BLaER1 (cell line): ENCODE measurements around the gene BORCS5.

Experiments used
- H3K27ac ChIP-seq: shearing (Covaris generic); formaldehyde crosslinking; 2 replicates; pipeline ENCODE4 v1.8.1; 2022
- H3K27me3 ChIP-seq: shearing (Covaris generic); formaldehyde crosslinking; 2 replicates; pipeline ENCODE4 v1.8.1; 2022
- H3K36me3 ChIP-seq: shearing (Covaris generic); formaldehyde crosslinking; 2 replicates; pipeline ENCODE4 v1.8.1; 2022
- H3K4me1 ChIP-seq: shearing (Covaris generic); formaldehyde crosslinking; 2 replicates; pipeline ENCODE4 v1.8.1; 2022
- H3K4me2 ChIP-seq: shearing (Covaris generic); formaldehyde crosslinking; 2 replicates; pipeline ENCODE4 v1.8.1; 2022
- H3K4me3 ChIP-seq: shearing (Covaris generic); formaldehyde crosslinking; 2 replicates; pipeline ENCODE4 v1.8.1; 2022
- H3K9ac ChIP-seq: shearing (Covaris generic); formaldehyde crosslinking; 2 replicates; pipeline ENCODE4 v1.8.1; 2022
- H3K9me3 ChIP-seq: shearing (Covaris generic); formaldehyde crosslinking; 2 replicates; pipeline ENCODE4 v1.8.1; 2022
- H4K20me1 ChIP-seq: shearing (Covaris generic); formaldehyde crosslinking; 2 replicates; pipeline ENCODE4 v1.8.1; 2022
- Cebpa-rat ChIP-seq: shearing (Covaris generic); IDR thresholded peaks from 2 replicates; pipeline ENCODE4 v1.8.1; 2022

Gene BORCS5

DNA sequence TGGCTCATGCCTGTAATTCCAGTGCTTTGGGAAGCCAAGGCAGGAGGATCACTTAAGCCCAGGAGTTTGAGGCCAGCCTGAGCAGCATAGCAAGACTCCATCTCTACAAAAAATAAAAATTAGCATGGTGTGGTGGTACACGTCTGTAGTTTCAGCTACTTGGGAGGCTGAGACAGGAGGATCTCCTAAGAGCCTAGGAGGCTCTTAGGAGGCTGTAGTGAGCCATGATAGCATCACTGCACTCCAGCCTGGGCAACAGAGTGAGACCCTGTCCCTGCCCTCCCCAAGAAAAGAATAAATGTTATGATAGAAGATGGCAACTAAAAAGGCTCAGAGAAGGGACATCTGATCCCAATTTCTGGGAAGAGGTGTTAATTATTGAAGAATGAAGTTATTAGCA lies 3.6 kb upstream of the BORCS5 start:
- TF ChIP-seq Cebpa-rat, result no peak
- no peaks in the 10 kb centered on the region for H3K9me3 ChIP-seq
- H3K9ac ChIP-seq, result no peak overlapping the region
- H3K27ac ChIP-seq, result no peak overlapping the region
- H3K36me3 ChIP-seq, result no peaks in the 10 kb centered on the region
- peaks cover 27% of the 10 kb centered on the region for H3K4me1 ChIP-seq
- no peak overlapping the region for H3K4me3 ChIP-seq
- no peaks in the 10 kb centered on the region for H3K27me3 ChIP-seq
- no peaks in the 10 kb centered on the region for H4K20me1 ChIP-seq
- no peak overlapping the region for H3K4me2 ChIP-seq

DNA sequence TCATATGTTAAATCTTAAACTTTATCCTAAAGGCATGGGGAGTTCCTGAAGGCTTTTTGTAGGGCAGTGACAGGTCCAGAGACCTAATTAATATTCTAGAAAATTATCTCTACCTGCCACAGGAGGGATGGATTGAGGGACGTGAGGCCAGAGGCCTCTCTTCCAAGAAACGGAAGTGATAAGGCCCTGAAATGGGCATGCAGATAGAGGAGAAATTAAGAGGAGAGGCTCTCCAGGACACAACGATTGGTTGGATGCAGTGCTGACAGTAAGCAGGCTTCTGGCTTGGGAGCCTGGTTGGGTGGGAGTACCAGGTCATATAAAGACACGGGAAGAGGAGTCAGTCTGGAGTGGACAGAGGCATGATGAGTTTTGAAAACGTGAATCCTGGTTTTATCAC lies 3.1 kb upstream of the BORCS5 start:
- H3K9me3 ChIP-seq, result no peaks in the 10 kb centered on the region
- no peaks in the 10 kb centered on the region for H4K20me1 ChIP-seq
- H3K9ac ChIP-seq, result no peak overlapping the region
- no peak for TF ChIP-seq Cebpa-rat
- no peak overlapping the region for H3K4me2 ChIP-seq
- peaks cover 32% of the 10 kb centered on the region for H3K4me1 ChIP-seq
- no peak overlapping the region for H3K4me3 ChIP-seq
- H3K27me3 ChIP-seq, result no peaks in the 10 kb centered on the region
- no peaks in the 10 kb centered on the region for H3K36me3 ChIP-seq
- H3K27ac ChIP-seq, result no peak overlapping the region

DNA sequence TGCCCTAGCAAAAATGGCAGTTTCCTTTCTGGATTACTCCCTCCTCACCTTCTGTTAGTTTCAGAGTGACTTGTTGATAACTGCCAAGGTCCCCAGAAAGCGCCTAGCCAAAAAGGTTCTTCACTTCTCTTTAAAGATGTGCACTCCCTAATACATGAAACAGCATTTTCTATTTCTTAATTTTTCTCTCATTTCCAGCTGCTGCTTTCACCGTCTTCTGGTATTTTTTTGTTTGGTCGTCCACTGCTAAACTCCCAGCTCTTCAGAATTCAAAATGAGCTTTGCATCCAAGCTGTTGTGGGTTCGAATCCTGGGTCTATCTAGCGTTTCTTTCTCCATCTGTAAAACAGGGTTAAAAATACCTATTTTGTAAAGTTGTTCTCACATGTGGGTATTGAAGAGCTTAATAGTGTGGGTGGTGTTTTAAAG lies 397 bp upstream of the BORCS5 start:
- H3K9ac ChIP-seq, result peak overlapping the region; percentile 94
- peaks cover 33% of the 10 kb centered on the region for H3K4me1 ChIP-seq
- H3K27ac ChIP-seq, result peak overlapping the region; percentile 97; the same call in 1 of the 2 replicates
- H3K4me2 ChIP-seq, result peak overlapping the region; percentile 90
- H3K36me3 ChIP-seq, result no peaks in the 10 kb centered on the region
- H3K9me3 ChIP-seq, result no peaks in the 10 kb centered on the region
- H3K27me3 ChIP-seq, result no peaks in the 10 kb centered on the region
- peak overlapping the region; percentile 86 for H3K4me3 ChIP-seq
- H4K20me1 ChIP-seq, result no peaks in the 10 kb centered on the region
- TF ChIP-seq Cebpa-rat, result no peak

DNA sequence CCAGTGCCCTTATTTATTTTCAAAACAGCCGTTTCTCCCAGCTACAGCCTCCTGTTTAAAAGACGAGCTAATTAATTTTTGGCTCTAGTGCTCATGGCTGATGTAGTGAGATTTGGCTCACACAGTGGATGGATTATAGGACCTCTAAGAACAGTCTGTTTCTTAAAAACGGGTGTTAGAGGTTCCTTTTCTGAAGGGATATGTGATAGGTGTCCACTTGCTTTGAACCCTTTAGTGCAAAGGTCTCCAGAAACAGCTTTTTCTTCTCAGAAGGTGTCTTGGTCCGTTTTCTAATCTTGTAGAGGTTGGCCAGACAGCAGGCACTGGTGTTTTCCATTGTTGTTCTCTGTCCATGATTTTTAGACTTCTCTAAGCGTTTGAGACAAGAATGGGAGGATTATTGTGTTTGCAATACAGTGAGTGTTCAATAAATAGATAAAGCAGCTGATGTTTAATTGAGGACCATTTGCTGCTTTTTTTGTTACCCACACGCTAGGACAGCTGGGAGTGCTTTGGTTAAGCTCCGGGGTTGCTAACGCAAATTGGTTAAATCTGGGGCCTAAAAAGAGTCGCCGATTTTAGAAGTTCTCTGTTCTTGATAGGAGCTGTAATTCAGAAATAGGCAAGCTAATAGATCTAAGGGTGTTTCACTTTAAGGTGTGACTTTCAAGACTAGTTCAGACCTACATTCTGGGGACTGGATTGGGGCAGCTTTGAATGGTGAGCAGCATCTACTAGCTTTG lies 1.0 kb downstream of the BORCS5 start:
- Histone ChIP-seq H3K9me3 (no peaks in the 10 kb centered on the region), H3K27me3 (no peaks in the 10 kb centered on the region), H3K4me2 (peak overlapping the region; percentile 90), H3K4me1 (peaks cover 33% of the 10 kb centered on the region), H4K20me1 (no peaks in the 10 kb centered on the region), H3K9ac (peak overlapping the region; percentile 94), H3K36me3 (peaks cover 4% of the 10 kb centered on the region), H3K27ac (peak overlapping the region; percentile 97), H3K4me3 (peak overlapping the region; percentile 86)
- no peak for TF ChIP-seq Cebpa-rat

DNA sequence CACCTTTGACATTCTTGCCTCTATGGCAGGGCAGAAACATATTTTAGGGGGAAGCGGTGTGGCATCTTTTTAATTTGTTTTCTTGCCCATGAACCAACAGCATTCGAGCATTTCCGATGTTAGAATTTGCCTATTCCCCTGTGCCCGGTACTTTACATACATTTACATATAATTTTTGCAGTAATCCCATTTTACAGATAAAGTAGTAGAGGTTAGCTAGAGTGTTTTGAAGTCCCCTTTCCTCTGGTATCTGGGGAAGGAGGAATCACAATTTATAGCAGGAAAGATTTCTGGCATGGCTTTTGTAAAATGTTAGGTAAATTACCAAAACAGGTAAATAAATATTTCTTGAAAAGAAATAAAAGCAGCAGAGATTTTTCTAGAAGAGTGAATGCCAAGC lies 1.6 kb downstream of the BORCS5 start:
- Histone ChIP-seq H3K4me2 (peak overlapping the region; percentile 90), H3K9me3 (no peaks in the 10 kb centered on the region), H3K27ac (peak overlapping the region; percentile 97; the same call in 1 of the 2 replicates), H3K36me3 (peaks cover 7% of the 10 kb centered on the region), H3K9ac (0 out of 2 replicates have a peak overlapping the region, but pooled peaks have one; percentile 94), H3K4me1 (peaks cover 33% of the 10 kb centered on the region), H4K20me1 (no peaks in the 10 kb centered on the region), H3K27me3 (no peaks in the 10 kb centered on the region), H3K4me3 (peak overlapping the region; percentile 86)
- no peak for TF ChIP-seq Cebpa-rat

DNA sequence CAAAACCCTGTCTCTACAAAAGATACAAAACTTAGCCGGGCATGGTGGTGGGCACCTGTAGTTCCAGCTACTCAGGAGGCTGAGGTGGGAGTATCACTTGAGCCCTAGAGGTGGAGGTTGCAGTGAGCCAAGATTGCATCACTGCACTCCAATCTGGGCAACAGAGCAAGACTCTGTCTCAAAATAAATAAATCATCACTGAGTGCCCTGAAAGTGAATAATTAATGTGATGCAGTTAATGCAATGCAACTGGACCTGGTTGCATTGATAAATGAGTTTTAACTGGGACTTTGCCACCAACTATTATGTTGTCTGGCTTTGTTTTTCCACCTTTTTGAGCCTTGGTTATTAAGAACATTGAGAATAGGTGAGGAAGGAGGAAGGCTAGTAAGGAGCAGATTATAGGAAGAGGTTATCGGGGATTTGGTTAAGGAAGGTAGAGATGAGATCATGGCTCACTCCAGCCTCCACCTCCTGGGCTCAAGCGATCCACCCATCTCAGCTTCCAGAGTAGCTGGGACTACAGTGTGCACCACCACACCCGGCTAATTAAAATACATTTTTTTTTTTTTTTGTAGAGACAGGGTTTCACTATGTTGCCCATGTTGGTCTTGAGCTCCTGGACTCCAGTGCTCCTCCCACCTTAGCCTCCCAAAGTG lies 8.0 kb downstream of the BORCS5 start:
- Histone ChIP-seq H3K4me1 (peaks cover 5% of the 10 kb centered on the region), H3K9me3 (no peaks in the 10 kb centered on the region), H4K20me1 (no peaks in the 10 kb centered on the region), H3K36me3 (peaks cover 13% of the 10 kb centered on the region), H3K4me2 (no peak overlapping the region), H3K9ac (no peak overlapping the region), H3K27me3 (no peaks in the 10 kb centered on the region), H3K27ac (no peak overlapping the region), H3K4me3 (no peak overlapping the region)
- no peak for TF ChIP-seq Cebpa-rat

DNA sequence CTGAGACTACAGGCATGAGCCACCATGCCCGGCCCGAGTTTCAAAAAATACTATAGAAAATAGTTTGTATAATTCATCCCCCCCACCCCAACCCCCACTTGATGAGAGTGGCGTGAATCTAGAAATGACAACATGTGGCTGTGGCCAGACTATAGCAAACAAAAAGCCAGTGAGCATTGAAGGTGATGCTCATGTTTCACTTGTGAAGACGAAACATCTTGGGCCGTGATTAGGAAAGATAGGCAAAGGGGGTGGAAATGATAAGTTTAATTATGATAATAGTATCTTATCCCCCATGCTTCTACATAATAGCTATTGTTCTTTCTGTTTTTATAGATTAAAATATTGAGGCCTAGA lies 8.5 kb downstream of the BORCS5 start:
- Histone ChIP-seq H3K9ac (no peak overlapping the region), H3K27me3 (no peaks in the 10 kb centered on the region), H3K4me3 (no peak overlapping the region), H3K27ac (no peak overlapping the region), H4K20me1 (no peaks in the 10 kb centered on the region), H3K9me3 (no peaks in the 10 kb centered on the region), H3K4me1 (no peaks in the 10 kb centered on the region; the same call in 1 of the 2 replicates), H3K4me2 (no peak overlapping the region), H3K36me3 (peaks cover 13% of the 10 kb centered on the region)
- no peak for TF ChIP-seq Cebpa-rat

DNA sequence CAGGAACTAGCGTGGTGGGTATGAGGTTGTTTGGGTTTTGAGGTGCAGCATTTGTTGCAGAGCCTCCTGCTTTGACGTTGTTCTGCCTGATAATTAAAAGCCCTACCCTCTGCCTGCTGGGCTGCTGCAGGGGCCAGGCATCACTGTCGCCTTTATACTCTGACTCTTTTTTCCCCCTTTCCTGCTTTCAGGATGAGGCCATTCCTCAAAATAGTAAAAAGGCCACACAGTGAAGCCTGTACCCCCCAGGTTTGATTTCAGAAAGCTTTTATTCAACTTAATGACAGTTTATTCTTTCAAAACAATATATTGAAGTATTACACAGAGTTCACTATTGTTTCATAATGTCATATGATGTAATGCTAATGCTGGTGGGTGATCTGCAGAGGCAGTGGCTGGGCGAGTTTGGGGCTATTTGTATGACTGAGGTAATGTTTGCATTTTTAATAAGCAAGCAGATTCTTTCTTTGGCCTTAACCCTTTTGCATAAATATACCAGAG lies 9.1 kb downstream of the BORCS5 start:
- Histone ChIP-seq H3K4me3 (no peak overlapping the region), H3K27me3 (no peaks in the 10 kb centered on the region), H3K4me2 (no peak overlapping the region), H3K27ac (no peak overlapping the region), H3K36me3 (peaks cover 13% of the 10 kb centered on the region), H3K4me1 (no peaks in the 10 kb centered on the region), H4K20me1 (no peaks in the 10 kb centered on the region), H3K9ac (no peak overlapping the region), H3K9me3 (no peaks in the 10 kb centered on the region)
- no peak for TF ChIP-seq Cebpa-rat

DNA sequence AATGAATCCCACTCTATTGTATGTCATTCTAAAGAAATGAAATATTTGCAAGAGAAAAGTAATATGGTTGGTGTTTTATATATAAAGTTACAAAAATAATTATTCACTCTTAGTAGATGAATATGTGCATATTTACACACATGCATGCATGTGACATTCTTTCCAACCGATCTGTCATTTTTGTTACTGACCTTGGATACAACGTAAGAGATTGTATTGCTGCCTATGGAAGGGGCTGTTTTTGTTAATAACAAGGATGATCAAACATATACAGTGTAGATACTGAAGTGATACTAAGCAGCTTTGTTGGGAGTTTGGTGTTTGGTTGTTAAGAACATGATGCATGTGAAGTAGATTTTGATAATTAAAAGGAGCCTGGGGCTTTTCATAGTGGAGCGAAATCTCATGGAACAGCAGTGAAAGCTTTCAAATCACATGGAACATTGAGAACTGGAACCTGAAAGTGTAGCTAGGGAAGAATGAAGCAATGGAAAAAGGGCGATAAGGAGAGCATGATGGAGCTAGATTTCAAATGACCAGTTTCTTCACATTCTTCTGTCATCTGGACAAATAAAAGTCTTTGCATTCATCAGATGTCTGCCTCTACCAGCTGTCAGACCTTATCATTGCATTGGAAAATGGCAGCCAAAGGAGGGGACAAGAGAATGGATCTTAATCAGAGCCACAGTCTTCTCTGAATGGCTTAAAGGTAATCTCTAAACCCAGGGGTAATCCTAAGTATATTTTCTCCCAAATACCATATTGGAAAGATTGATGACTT lies 10.0 kb downstream of the BORCS5 start:
- Histone ChIP-seq H3K4me3 (no peak overlapping the region), H3K27ac (no peak overlapping the region), H3K27me3 (no peaks in the 10 kb centered on the region), H3K9ac (no peak overlapping the region), H4K20me1 (no peaks in the 10 kb centered on the region), H3K4me2 (no peak overlapping the region), H3K4me1 (no peaks in the 10 kb centered on the region), H3K36me3 (peaks cover 16% of the 10 kb centered on the region), H3K9me3 (no peaks in the 10 kb centered on the region)
- TF ChIP-seq Cebpa-rat, result no peak

DNA sequence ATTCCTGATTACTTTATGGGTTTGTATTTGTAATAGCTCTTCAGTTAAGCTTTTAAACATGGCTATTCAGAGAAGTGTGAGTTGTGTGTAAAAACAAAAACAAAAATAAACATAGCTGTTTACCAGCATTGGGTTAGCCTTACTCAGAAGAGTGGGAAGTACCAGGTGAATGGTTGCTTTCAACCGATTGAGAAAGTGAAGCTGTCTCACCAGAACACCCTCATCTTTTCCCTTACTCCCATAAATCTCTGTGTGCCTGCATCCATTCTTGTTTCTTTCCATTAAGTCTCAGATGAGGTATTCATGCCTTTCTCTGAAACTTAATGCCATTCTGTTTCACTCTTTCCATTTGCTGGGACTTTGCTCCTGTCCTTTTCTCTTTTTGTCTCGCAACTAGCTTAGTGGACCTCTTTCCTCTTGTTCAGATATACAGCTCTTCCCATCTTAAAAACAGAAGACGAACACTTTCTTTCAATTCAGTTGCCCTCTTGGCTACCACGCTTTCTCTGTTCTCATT lies 10.7 kb downstream of the BORCS5 start:
- Histone ChIP-seq H3K27me3 (no peaks in the 10 kb centered on the region), H3K27ac (no peak overlapping the region), H3K9ac (no peak overlapping the region), H4K20me1 (no peaks in the 10 kb centered on the region), H3K4me3 (no peak overlapping the region), H3K4me1 (no peaks in the 10 kb centered on the region), H3K4me2 (no peak overlapping the region), H3K9me3 (no peaks in the 10 kb centered on the region), H3K36me3 (peaks cover 16% of the 10 kb centered on the region)
- no peak for TF ChIP-seq Cebpa-rat
